HEK293T (cell line): Measurements from ENCODE around the gene ATPAF2.

Source experiments
- CTCF ChIA-PET: fragments of 350-600 bp; formaldehyde crosslinking; extraction: SDS; loops from one replicate; lab custom pipeline; 2021; ENCODE audit warnings: antibody characterized with exemption, inconsistent platforms; lab: Yijun Ruan, JAX
- POLR2A ChIA-PET: fragments of 350-600 bp; formaldehyde crosslinking; extraction: SDS; loops from one replicate; lab custom pipeline; 2020; ENCODE audit warnings: antibody characterized with exemption, inconsistent platforms; lab: Yijun Ruan, JAX
- DNase-seq: peaks from one replicate; pipeline ENCODE4 v3.0.0; 2012; ENCODE audit warnings: mixed read lengths; ENCODE audit errors: extremely low spot score
- ARNT ChIP-seq: fragments of 450-650 bp; IDR thresholded peaks from 2 replicates; pipeline ENCODE4 v1.6.1; 2017; ENCODE audit warnings: mild to moderate bottlenecking
- BHLHE40 ChIP-seq: fragments of 450-650 bp; IDR thresholded peaks from 2 replicates; pipeline ENCODE4 v1.6.1; 2016; ENCODE audit warnings: mild to moderate bottlenecking, moderate library complexity, borderline replicate concordance
- CTBP1 ChIP-seq: fragments of 450-650 bp; IDR thresholded peaks from 2 replicates; pipeline ENCODE4 v1.6.1; 2016; ENCODE audit warnings: borderline replicate concordance
- ELF4 ChIP-seq: fragments of 450-650 bp; IDR thresholded peaks from 2 replicates; pipeline ENCODE4 v1.6.1; 2017; ENCODE audit warnings: antibody characterized with exemption
- FOXA1 ChIP-seq: fragments of 450-650 bp; IDR thresholded peaks from 2 replicates; pipeline ENCODE4 v1.6.1; 2016; ENCODE audit warnings: mild to moderate bottlenecking
- FOXK2 ChIP-seq: fragments of 450-650 bp; IDR thresholded peaks from 2 replicates; pipeline ENCODE4 v1.6.1; 2016; ENCODE audit warnings: mild to moderate bottlenecking
- FOXM1 ChIP-seq: fragments of 450-650 bp; IDR thresholded peaks from 2 replicates; pipeline ENCODE4 v1.6.1; 2017; ENCODE audit warnings: mild to moderate bottlenecking, borderline replicate concordance
- HDGF ChIP-seq: fragments of 450-650 bp; IDR thresholded peaks from 2 replicates; pipeline ENCODE4 v1.6.1; 2017; ENCODE audit warnings: antibody characterized with exemption, borderline replicate concordance
- L3MBTL2 ChIP-seq: fragments of 450-650 bp; conservative IDR thresholded peaks from 2 replicates; pipeline ENCODE4 v1.6.1; 2016; ENCODE audit warnings: mild to moderate bottlenecking
- LEF1 ChIP-seq: fragments of 450-650 bp; IDR thresholded peaks from 2 replicates; pipeline ENCODE4 v1.6.1; 2017; ENCODE audit warnings: mild to moderate bottlenecking, borderline replicate concordance
- NFRKB ChIP-seq: fragments of 450-650 bp; IDR thresholded peaks from 2 replicates; pipeline ENCODE4 v1.6.1; 2016; ENCODE audit warnings: mild to moderate bottlenecking, moderate library complexity
- PKNOX1 ChIP-seq: fragments of 450-650 bp; IDR thresholded peaks from 2 replicates; pipeline ENCODE4 v1.6.1; 2016
- SP1 ChIP-seq: fragments of 450-650 bp; IDR thresholded peaks from 2 replicates; pipeline ENCODE4 v1.6.1; 2017
- SUZ12 ChIP-seq: fragments of 450-650 bp; IDR thresholded peaks from 2 replicates; pipeline ENCODE4 v1.6.1; 2016; ENCODE audit warnings: mild to moderate bottlenecking
- TARDBP ChIP-seq: fragments of 450-650 bp; IDR thresholded peaks from 2 replicates; pipeline ENCODE4 v1.6.1; 2016
- ZNF384 ChIP-seq: fragments of 450-650 bp; IDR thresholded peaks from 2 replicates; pipeline ENCODE4 v1.6.1; 2016

Gene ATPAF2

DNA sequence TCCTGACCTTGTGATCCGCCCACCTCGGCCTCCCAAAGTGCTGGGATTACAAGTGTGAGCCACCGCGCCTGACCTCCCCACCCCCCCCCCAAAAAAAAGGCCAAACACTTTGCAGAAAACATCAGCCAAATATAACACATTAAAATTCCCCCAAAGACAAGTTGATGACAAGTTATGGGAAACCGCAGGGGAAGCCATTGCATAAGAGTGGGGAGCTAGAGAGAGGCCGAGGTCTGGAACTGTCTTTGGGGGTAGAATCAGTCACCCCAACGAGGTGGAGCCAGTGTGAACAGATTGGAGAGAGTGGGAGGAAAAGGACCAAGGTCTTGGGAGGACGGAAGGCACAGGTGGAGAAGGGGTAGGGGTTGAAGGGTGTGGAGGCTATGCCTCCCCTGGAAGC is 63.5 kb downstream of the ATPAF2 start:
- no peak for TF ChIP-seq LEF1
- no peak for TF ChIP-seq FOXM1
- no peak for TF ChIP-seq ELF4
- TF ChIP-seq BHLHE40 = no peak
- no peak for TF ChIP-seq ARNT
- TF ChIP-seq SP1 = no peak
- no peak for TF ChIP-seq CTBP1
- TF ChIP-seq FOXK2 = no peak
- no peak for TF ChIP-seq HDGF
- TF ChIP-seq ZNF384 = no peak
- TF ChIP-seq PKNOX1 = no peak
- no peak for TF ChIP-seq FOXA1
- no peak for TF ChIP-seq SUZ12
- no peak for TF ChIP-seq TARDBP
- TF ChIP-seq NFRKB = no peak
- TF ChIP-seq L3MBTL2 = no peak

DNA sequence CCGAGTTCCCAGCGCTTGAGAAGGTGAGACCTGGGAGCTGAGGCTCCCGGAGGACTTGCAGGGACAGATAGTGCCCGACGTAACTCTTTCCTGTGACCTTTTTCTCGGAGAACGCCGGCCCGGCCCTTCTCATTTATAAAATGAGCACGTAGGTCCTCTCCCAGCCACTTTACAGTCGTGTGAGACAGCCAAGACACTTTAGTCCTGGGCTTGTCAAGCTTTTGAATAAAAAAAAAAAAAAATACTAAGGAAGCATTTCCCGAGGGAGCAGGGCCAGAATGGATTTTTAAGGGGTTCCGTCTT is 66.1 kb downstream of the ATPAF2 start:
- POLR2A ChIA-PET = interaction anchor here (0.7 to 2.9 kb wide), 7 partner anchors 12 to 136 kb away, joined by 3 to 16 read pairs (median 6); partner anchors contain the start of gene SREBF1
- CTCF ChIA-PET = interaction anchor here (0.7 to 1.0 kb wide), 3 partner anchors 28 to 54 kb away, joined by 3 to 4 read pairs (median 3); no protein-coding TSS in a partner anchor
- DNase-seq = no peak
- no peak for TF ChIP-seq HDGF
- no peak for TF ChIP-seq TARDBP
- TF ChIP-seq FOXK2 = no peak
- no peak for TF ChIP-seq BHLHE40
- TF ChIP-seq NFRKB = no peak
- no peak for TF ChIP-seq L3MBTL2
- no peak for TF ChIP-seq ARNT
- no peak for TF ChIP-seq SP1
- TF ChIP-seq ELF4 = no peak
- no peak for TF ChIP-seq FOXM1
- no peak for TF ChIP-seq PKNOX1
- no peak for TF ChIP-seq CTBP1

More for the DNA sequence above, 63.5 kb downstream of the ATPAF2 start:
- CTCF ChIA-PET = interaction anchor here (0.7 kb wide), 1 partner anchor 85 kb away, joined by 10 read pairs; no protein-coding TSS in a partner anchor
- POLR2A ChIA-PET = interaction anchor here (0.6 kb wide), 1 partner anchor 1039 kb away, joined by 3 read pairs; no protein-coding TSS in a partner anchor
- no peak for DNase-seq

- CTCF ChIA-PET = interaction anchor here (0.6 to 1.0 kb wide), 5 partner anchors 12 to 641 kb away, joined by 3 to 4 read pairs (median 3); no protein-coding TSS in a partner anchor
- DNase-seq = peak; percentile 99
- TF ChIP-seq LEF1 = no peak
- TF ChIP-seq CTBP1 = no peak
- 0 out of 2 replicates have a peak, but pooled peaks have one; percentile 38 for TF ChIP-seq ELF4
- TF ChIP-seq TARDBP = no peak
- no peak for TF ChIP-seq FOXK2
- peak; percentile 72; the same call in 1 of the 2 replicates for TF ChIP-seq HDGF
- no peak for TF ChIP-seq ARNT
- TF ChIP-seq L3MBTL2 = peak; percentile 36; the same call in 1 of the 2 replicates
- TF ChIP-seq FOXA1 = no peak
- peak; percentile 100 for TF ChIP-seq PKNOX1
- TF ChIP-seq FOXM1 = no peak
- TF ChIP-seq NFRKB = no peak
- no peak for TF ChIP-seq BHLHE40
- TF ChIP-seq ZNF384 = no peak
- no peak for TF ChIP-seq SUZ12
- peak; percentile 97 for TF ChIP-seq SP1
- POLR2A ChIA-PET = interaction anchor here (0.6 to 2.9 kb wide), 18 partner anchors 9 to 136 kb away, joined by 3 to 16 read pairs (median 4); partner anchors contain the start of gene SREBF1
These were observed 66.6 kb downstream of the ATPAF2 start, which contains the start of the genes DRC3 and TOM1L2 for GRCh38 chr17:17972126-17972951. DRC3 (plus strand) TSS chr17:17972862; CDS start chr17:17977599, 4,737 bp downstream. TOM1L2 (minus strand) TSS chr17:17972400; CDS start chr17:17972313, 87 bp downstream.

GRCh38 chr17:17971431-17972125 is 67.4 kb downstream of the ATPAF2 start:
- POLR2A ChIA-PET = interaction anchor here (1.0 to 2.9 kb wide), 5 partner anchors 10 to 135 kb away, joined by 4 to 16 read pairs (median 5); partner anchors contain the start of gene SREBF1
- no peak for DNase-seq
- no peak for TF ChIP-seq LEF1
- TF ChIP-seq CTBP1 = no peak
- TF ChIP-seq SUZ12 = no peak
- TF ChIP-seq BHLHE40 = no peak
- CTCF ChIA-PET = interaction anchor here (0.9 kb wide), 1 partner anchor 11 kb away, joined by 3 read pairs; no protein-coding TSS in a partner anchor
